ENCODE data around the gene ZNF397.
"Not testable (repeated sequence)": the region's sequence is repeated elsewhere in the genome, so short reads cannot be mapped to it uniquely, and the experiment has no call there.

Gene ZNF397

GRCh38 chr18:35240664-35241447 lies at the start of gene ZNF397:
Gene ZNF397 (plus strand): TSS chr18:35241034. CDS start chr18:35242471, 1,437 bp downstream.
- Mint-ChIP-seq H3K9me3 (no peaks in the 10 kb centered on the region), H3K27ac (ENCODE audit: low read depth) (peak within 1 kb of the TSS; percentile 98), H3K4me3 (peak within 1 kb of the TSS; percentile 96), H3K27me3 (no peaks in the 10 kb centered on the region), H3K36me3 (ENCODE audit: insufficient read depth) (peaks cover 31% of the 10 kb centered on the region), H3K4me1 (peaks cover 25% of the 10 kb centered on the region)
- ATAC-seq (replicated peaks; ENCODE audit: extremely low read depth, poor library complexity, severe bottlenecking) (peak; percentile 98), DNase-seq (ENCODE audit: low spot score in 2 of 2) (peak; percentile 87 to 89)

GRCh38 chr18:35191698-35192025 lies 49.2 kb upstream of the ZNF397 start:
- Mint-ChIP-seq H3K4me3 (no peak overlapping the region), H3K27ac (ENCODE audit: low read depth) (no peak overlapping the region), H3K36me3 (ENCODE audit: insufficient read depth) (no peaks in the 10 kb centered on the region), H3K4me1 (no peaks in the 10 kb centered on the region), H3K27me3 (no peaks in the 10 kb centered on the region), H3K9me3 (no peaks in the 10 kb centered on the region)
- DNase-seq (ENCODE audit: low spot score in 2 of 2) (no peak), ATAC-seq (replicated peaks; ENCODE audit: extremely low read depth, poor library complexity, severe bottlenecking) (no peak)

GRCh38 chr18:35192415-35192814 lies 48.4 kb upstream of the ZNF397 start:
- no peaks in the 10 kb centered on the region for H3K9me3 Mint-ChIP-seq
- H3K27ac Mint-ChIP-seq (ENCODE audit: low read depth), result no peak overlapping the region
- H3K27me3 Mint-ChIP-seq, result no peaks in the 10 kb centered on the region
- H3K4me3 Mint-ChIP-seq, result no peak overlapping the region
- ATAC-seq (replicated peaks; ENCODE audit: extremely low read depth, poor library complexity, severe bottlenecking), result no peak
- no peaks in the 10 kb centered on the region for H3K4me1 Mint-ChIP-seq
- no peaks in the 10 kb centered on the region for H3K36me3 Mint-ChIP-seq (ENCODE audit: insufficient read depth)
- no peak for DNase-seq (ENCODE audit: low spot score in 2 of 2)

- DNase-seq (ENCODE audit: low spot score in 2 of 2) (no peak), ATAC-seq (replicated peaks; ENCODE audit: extremely low read depth, poor library complexity, severe bottlenecking) (no peak)
- H3K27me3 Mint-ChIP-seq, result peaks cover 4% of the 10 kb centered on the region
- no peaks in the 10 kb centered on the region for H3K4me1 Mint-ChIP-seq
- H3K9me3 Mint-ChIP-seq, result no peaks in the 10 kb centered on the region
- no peak overlapping the region for H3K4me3 Mint-ChIP-seq
- H3K36me3 Mint-ChIP-seq (ENCODE audit: insufficient read depth), result no peaks in the 10 kb centered on the region
- no peak overlapping the region for H3K27ac Mint-ChIP-seq (ENCODE audit: low read depth)
These were observed 47.5 kb upstream of the ZNF397 start for GRCh38 chr18:35193316-35193715.

- DNase-seq (ENCODE audit: low spot score in 2 of 2), result no peak
- Mint-ChIP-seq H3K27me3 (peaks cover 13% of the 10 kb centered on the region), H3K36me3 (ENCODE audit: insufficient read depth) (no peaks in the 10 kb centered on the region), H3K4me3 (no peak overlapping the region), H3K4me1 (no peaks in the 10 kb centered on the region), H3K9me3 (no peaks in the 10 kb centered on the region), H3K27ac (ENCODE audit: low read depth) (no peak overlapping the region)
- ATAC-seq (replicated peaks; ENCODE audit: extremely low read depth, poor library complexity, severe bottlenecking), result no peak
These were observed 43.5 kb upstream of the ZNF397 start for GRCh38 chr18:35197296-35197695.

GRCh38 chr18:35201256-35201931 lies 39.4 kb upstream of the ZNF397 start:
- no peak for ATAC-seq (replicated peaks; ENCODE audit: extremely low read depth, poor library complexity, severe bottlenecking)
- Mint-ChIP-seq H3K4me3 (no peak overlapping the region), H3K36me3 (ENCODE audit: insufficient read depth) (no peaks in the 10 kb centered on the region), H3K9me3 (no peaks in the 10 kb centered on the region), H3K27me3 (peaks cover 34% of the 10 kb centered on the region), H3K27ac (ENCODE audit: low read depth) (no peak overlapping the region), H3K4me1 (no peaks in the 10 kb centered on the region)
- no peak for DNase-seq (ENCODE audit: low spot score in 2 of 2)

GRCh38 chr18:35203067-35203466 lies 37.8 kb upstream of the ZNF397 start:
- Mint-ChIP-seq H3K36me3 (ENCODE audit: insufficient read depth) (no peaks in the 10 kb centered on the region), H3K4me3 (no peak overlapping the region), H3K4me1 (no peaks in the 10 kb centered on the region), H3K27me3 (peaks cover 33% of the 10 kb centered on the region), H3K9me3 (no peaks in the 10 kb centered on the region), H3K27ac (ENCODE audit: low read depth) (no peak overlapping the region)
- no peak for DNase-seq (ENCODE audit: low spot score in 2 of 2)
- no peak for ATAC-seq (replicated peaks; ENCODE audit: extremely low read depth, poor library complexity, severe bottlenecking)

GRCh38 chr18:35205199-35205712 lies 35.6 kb upstream of the ZNF397 start:
- no peaks in the 10 kb centered on the region for H3K4me1 Mint-ChIP-seq
- H3K9me3 Mint-ChIP-seq, result no peaks in the 10 kb centered on the region
- no peak overlapping the region for H3K27ac Mint-ChIP-seq (ENCODE audit: low read depth)
- no peak for ATAC-seq (replicated peaks; ENCODE audit: extremely low read depth, poor library complexity, severe bottlenecking)
- DNase-seq (ENCODE audit: low spot score in 2 of 2), result no peak
- H3K4me3 Mint-ChIP-seq, result no peak overlapping the region
- H3K27me3 Mint-ChIP-seq, result peaks cover 21% of the 10 kb centered on the region
- H3K36me3 Mint-ChIP-seq (ENCODE audit: insufficient read depth), result no peaks in the 10 kb centered on the region

- DNase-seq (ENCODE audit: low spot score in 2 of 2); H3K4me1 Mint-ChIP-seq; H3K4me3 Mint-ChIP-seq; H3K9me3 Mint-ChIP-seq; H3K36me3 Mint-ChIP-seq (ENCODE audit: insufficient read depth); ATAC-seq (replicated peaks; ENCODE audit: extremely low read depth, poor library complexity, severe bottlenecking); H3K27ac Mint-ChIP-seq (ENCODE audit: low read depth): not testable (repeated sequence)
- peaks cover 21% of the 10 kb centered on the region for H3K27me3 Mint-ChIP-seq
These were observed 34.9 kb upstream of the ZNF397 start for GRCh38 chr18:35205746-35206458.

GRCh38 chr18:35215026-35215425 lies 25.8 kb upstream of the ZNF397 start:
- Mint-ChIP-seq H3K27me3 (peaks cover 20% of the 10 kb centered on the region), H3K27ac (ENCODE audit: low read depth) (no peak overlapping the region), H3K4me1 (no peaks in the 10 kb centered on the region), H3K9me3 (no peaks in the 10 kb centered on the region), H3K4me3 (no peak overlapping the region), H3K36me3 (ENCODE audit: insufficient read depth) (peaks cover 2% of the 10 kb centered on the region)
- DNase-seq (ENCODE audit: low spot score in 2 of 2) (no peak), ATAC-seq (replicated peaks; ENCODE audit: extremely low read depth, poor library complexity, severe bottlenecking) (no peak)

- not testable (repeated sequence) for H3K9me3 Mint-ChIP-seq; H3K36me3 Mint-ChIP-seq (ENCODE audit: insufficient read depth); H3K4me1 Mint-ChIP-seq; DNase-seq (ENCODE audit: low spot score in 2 of 2); H3K4me3 Mint-ChIP-seq; ATAC-seq (replicated peaks; ENCODE audit: extremely low read depth, poor library complexity, severe bottlenecking); H3K27ac Mint-ChIP-seq (ENCODE audit: low read depth)
- H3K27me3 Mint-ChIP-seq, result peaks cover 20% of the 10 kb centered on the region
These were observed 24.2 kb upstream of the ZNF397 start for GRCh38 chr18:35216611-35217010.

GRCh38 chr18:35219331-35219730 lies 21.5 kb upstream of the ZNF397 start:
- H3K9me3 Mint-ChIP-seq; DNase-seq (ENCODE audit: low spot score in 2 of 2); H3K27ac Mint-ChIP-seq (ENCODE audit: low read depth); ATAC-seq (replicated peaks; ENCODE audit: extremely low read depth, poor library complexity, severe bottlenecking); H3K4me1 Mint-ChIP-seq; H3K36me3 Mint-ChIP-seq (ENCODE audit: insufficient read depth); H3K4me3 Mint-ChIP-seq: not testable (repeated sequence)
- peaks cover 32% of the 10 kb centered on the region for H3K27me3 Mint-ChIP-seq

Data from central memory CD8-positive, alpha-beta T cell (primary cell).